Vagina (tissue), 2 donors: ENCODE data around the gene FAM241A. TPM values are rescaled to one million over a fixed set of nuclear protein-coding genes. Genes with fewer than 3 reads are reported as not detected.

Experiments used
- DNase-seq, 2 donors: peaks; one replicate each; pipeline ENCODE4 v3.0.0-alpha.2; 2017; ENCODE audit errors: extremely low spot score in 2 of 2
- H3K27ac ChIP-seq: fragments of 200-600 bp; sonication (generic); one replicate; pipeline ENCODE4 v1.5.1; 2019
- H3K27me3 ChIP-seq: fragments of 200-600 bp; sonication (generic); one replicate; pipeline ENCODE4 v1.5.1; 2019
- H3K36me3 ChIP-seq, 2 donors: fragments of 200-600 bp; sonication (generic); one replicate each; pipeline ENCODE4 v1.5.1; 2017 to 2019
- H3K4me1 ChIP-seq: fragments of 200-600 bp; sonication (generic); one replicate; pipeline ENCODE4 v1.5.1; 2019
- H3K4me3 ChIP-seq, 2 donors: fragments of 200-600 bp; sonication (generic); 1 replicate in 1 of 2; 2 replicates in 1 of 2; pipeline ENCODE4 v1.5.1; 2016 to 2019
- H3K9me3 ChIP-seq: fragments of 200-600 bp; sonication (generic); one replicate; pipeline ENCODE4 v1.5.1; 2019
- POLR2A ChIP-seq, 2 donors: fragments of 450-650 bp; IDR thresholded peaks; one replicate each; pipeline ENCODE4 v1.6.1; 2017; ENCODE audit warnings: antibody characterized with exemption in 2 of 2, mild to moderate bottlenecking in 2 of 2, moderate library complexity in 2 of 2
- POLR2AphosphoS5 ChIP-seq, 2 donors: sonication (generic); formaldehyde crosslinking; IDR thresholded peaks; one replicate each; pipeline ENCODE4 v1.9.0; 2017; ENCODE audit warnings: antibody characterized with exemption in 2 of 2, mild to moderate bottlenecking in 2 of 2, low read depth in 1 of 2; ENCODE audit not compliant: insufficient read depth in 1 of 2
- intact Hi-C: fragments of 100-400 bp; cut with DNase I; formaldehyde crosslinking; loops from one replicate; pipeline ENCODE4 v1.15.1; 2023
- total RNA-seq: library from RNA; depleted of rRNA; stranded (reverse); fragments of >200 nt; gene quantifications from one replicate; pipeline ENCODE4 v1.2.3, GENCODE V29; 2016
- TF ChIP-seq, protein P1 (sequence below), 3 experiments: fragments of 450-650 bp in 2 of 3; fragments of 200-600 bp in 1 of 3; sonication (generic) in 1 of 3; IDR thresholded peaks; one replicate each; pipeline ENCODE4 v1.5.1; 2017 to 2019; ENCODE audit warnings: antibody characterized with exemption in 3 of 3, mild to moderate bottlenecking in 2 of 3, moderate library complexity in 2 of 3

Gene FAM241A
- total RNA-seq, 1 donor from 2014 or later = 3.4 TPM

DNA sequence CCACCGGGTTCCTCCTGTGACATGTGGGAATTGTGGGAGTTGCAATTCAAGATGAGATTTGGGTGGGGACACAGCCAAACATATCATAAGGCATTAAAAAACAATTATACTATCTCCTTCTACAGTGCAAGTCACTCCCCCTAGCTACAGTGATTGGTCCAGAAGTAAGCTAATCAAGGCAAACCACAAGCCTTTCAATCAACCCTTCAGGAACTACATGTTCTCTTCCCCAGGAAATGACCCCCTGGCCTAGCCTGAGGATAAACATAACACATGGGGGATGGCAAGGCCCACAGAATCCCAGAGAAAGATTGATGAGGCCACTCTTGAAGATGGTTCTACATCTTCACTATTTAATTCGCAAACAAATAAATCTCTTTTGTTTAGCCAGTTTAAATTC is 25.2 kb upstream of the FAM241A start:
- Histone ChIP-seq H3K9me3 (no peaks in the 10 kb centered on the region), H3K4me3 (no peak overlapping the region), H3K27ac (no peak overlapping the region), H3K4me1 (no peaks in the 10 kb centered on the region), H3K27me3 (no peaks in the 10 kb centered on the region), H3K36me3 (no peaks in the 10 kb centered on the region)
- no peak for TF ChIP-seq POLR2AphosphoS5 (IDR thresholded peaks at IDR 0.05; ENCODE audit: insufficient read depth in 1 of 2, low read depth in 1 of 2)
- TF ChIP-seq, protein P1, sequence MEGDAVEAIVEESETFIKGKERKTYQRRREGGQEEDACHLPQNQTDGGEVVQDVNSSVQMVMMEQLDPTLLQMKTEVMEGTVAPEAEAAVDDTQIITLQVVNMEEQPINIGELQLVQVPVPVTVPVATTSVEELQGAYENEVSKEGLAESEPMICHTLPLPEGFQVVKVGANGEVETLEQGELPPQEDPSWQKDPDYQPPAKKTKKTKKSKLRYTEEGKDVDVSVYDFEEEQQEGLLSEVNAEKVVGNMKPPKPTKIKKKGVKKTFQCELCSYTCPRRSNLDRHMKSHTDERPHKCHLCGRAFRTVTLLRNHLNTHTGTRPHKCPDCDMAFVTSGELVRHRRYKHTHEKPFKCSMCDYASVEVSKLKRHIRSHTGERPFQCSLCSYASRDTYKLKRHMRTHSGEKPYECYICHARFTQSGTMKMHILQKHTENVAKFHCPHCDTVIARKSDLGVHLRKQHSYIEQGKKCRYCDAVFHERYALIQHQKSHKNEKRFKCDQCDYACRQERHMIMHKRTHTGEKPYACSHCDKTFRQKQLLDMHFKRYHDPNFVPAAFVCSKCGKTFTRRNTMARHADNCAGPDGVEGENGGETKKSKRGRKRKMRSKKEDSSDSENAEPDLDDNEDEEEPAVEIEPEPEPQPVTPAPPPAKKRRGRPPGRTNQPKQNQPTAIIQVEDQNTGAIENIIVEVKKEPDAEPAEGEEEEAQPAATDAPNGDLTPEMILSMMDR (IDR thresholded peaks at IDR 0.05) = no peak
- no peak for TF ChIP-seq POLR2A (IDR thresholded peaks at IDR 0.05)
- intact Hi-C loops = no loop called here
- DNase-seq = no peak

DNA sequence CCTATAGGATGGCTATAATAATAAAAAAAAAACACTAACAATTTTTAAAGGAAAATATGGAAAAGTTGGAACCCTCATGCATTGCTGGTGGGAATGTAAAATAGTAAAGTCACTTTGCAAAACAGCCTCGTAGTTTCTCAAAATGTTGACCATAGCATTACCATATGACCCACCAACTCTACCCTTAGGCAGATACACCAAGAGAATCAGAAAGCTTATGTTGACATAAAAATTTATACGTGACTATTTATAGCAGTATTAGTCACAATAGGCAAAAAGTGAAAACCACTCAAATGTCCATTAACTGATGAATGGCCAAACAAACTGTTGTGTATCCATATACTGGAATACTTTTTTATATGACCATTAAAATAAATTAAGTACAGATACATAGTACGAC is 19.8 kb upstream of the FAM241A start:
- intact Hi-C loops = no loop called here
- H3K27ac ChIP-seq = no peak overlapping the region
- no peak overlapping the region for H3K4me3 ChIP-seq
- no peaks in the 10 kb centered on the region for H3K27me3 ChIP-seq
- no peaks in the 10 kb centered on the region for H3K9me3 ChIP-seq
- TF ChIP-seq, protein P1 (IDR thresholded peaks at IDR 0.05) = no peak
- TF ChIP-seq POLR2AphosphoS5 (IDR thresholded peaks at IDR 0.05; ENCODE audit: insufficient read depth in 1 of 2, low read depth in 1 of 2) = no peak
- TF ChIP-seq POLR2A (IDR thresholded peaks at IDR 0.05) = no peak
- DNase-seq = no peak
- H3K4me1 ChIP-seq = no peaks in the 10 kb centered on the region
- no peaks in the 10 kb centered on the region for H3K36me3 ChIP-seq

DNA sequence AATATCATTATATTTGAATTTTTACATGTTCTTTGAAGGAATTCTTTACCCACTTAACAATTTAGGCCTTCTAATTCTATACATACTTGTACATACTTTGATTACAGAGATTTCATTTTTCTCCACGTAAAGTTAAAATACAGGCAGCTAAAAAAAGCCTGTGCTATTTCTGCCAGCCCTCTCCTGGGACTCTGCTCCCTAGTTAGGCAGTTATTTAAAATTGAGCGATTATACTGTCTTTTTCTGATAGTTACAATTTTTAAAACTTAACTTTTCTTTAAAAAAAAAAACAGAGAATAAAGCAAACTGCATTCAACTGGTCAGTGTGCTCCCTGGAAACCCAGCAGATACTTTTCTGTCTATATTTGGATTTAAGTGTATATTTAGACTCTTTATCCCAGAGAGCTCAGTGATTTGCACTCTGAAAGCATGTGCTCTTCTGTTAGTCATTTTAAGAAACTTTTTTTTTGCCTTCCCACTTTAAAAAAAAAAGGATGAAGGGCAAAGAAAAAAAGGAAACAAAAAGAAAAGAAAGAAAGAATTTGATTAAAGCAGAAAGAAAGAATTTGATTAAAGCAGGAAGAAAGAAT is 18.1 kb upstream of the FAM241A start:
- no peaks in the 10 kb centered on the region for H3K36me3 ChIP-seq
- peak overlapping the region; percentile 27 for H3K27ac ChIP-seq
- intact Hi-C loops = no loop called here
- H3K27me3 ChIP-seq = no peaks in the 10 kb centered on the region
- H3K9me3 ChIP-seq = no peaks in the 10 kb centered on the region
- H3K4me3 ChIP-seq = no peak overlapping the region
- no peaks in the 10 kb centered on the region for H3K4me1 ChIP-seq
- DNase-seq = no peak
- no peak for TF ChIP-seq POLR2AphosphoS5 (IDR thresholded peaks at IDR 0.05; ENCODE audit: insufficient read depth in 1 of 2, low read depth in 1 of 2)
- no peak for TF ChIP-seq POLR2A (IDR thresholded peaks at IDR 0.05)
- TF ChIP-seq, protein P1 (IDR thresholded peaks at IDR 0.05) = no peak

DNA sequence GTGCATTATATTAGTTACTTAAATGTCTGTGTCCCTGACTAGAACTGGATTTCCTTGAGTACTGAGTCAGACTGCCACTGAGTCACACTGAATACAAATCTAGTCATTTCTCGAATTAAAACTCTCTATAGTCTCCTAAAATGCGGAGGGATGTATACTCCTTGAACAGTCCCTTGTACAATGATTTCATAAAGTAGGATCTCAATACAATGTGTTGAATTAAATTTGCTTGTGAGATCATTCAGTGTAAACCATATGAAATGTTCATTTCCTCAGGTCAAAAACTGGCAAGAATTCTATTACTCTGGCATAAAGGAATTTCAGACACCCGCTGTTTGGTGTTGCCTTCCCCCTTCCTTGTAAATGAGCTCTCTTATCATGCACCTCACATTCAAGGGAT is 17.5 kb upstream of the FAM241A start:
- intact Hi-C loops = no loop called here
- no peaks in the 10 kb centered on the region for H3K4me1 ChIP-seq
- no peaks in the 10 kb centered on the region for H3K9me3 ChIP-seq
- H3K27me3 ChIP-seq = no peaks in the 10 kb centered on the region
- H3K36me3 ChIP-seq = no peaks in the 10 kb centered on the region
- no peak overlapping the region for H3K4me3 ChIP-seq
- peak overlapping the region; percentile 27 for H3K27ac ChIP-seq
- DNase-seq = no peak
- TF ChIP-seq, protein P1 (IDR thresholded peaks at IDR 0.05) = no peak

DNA sequence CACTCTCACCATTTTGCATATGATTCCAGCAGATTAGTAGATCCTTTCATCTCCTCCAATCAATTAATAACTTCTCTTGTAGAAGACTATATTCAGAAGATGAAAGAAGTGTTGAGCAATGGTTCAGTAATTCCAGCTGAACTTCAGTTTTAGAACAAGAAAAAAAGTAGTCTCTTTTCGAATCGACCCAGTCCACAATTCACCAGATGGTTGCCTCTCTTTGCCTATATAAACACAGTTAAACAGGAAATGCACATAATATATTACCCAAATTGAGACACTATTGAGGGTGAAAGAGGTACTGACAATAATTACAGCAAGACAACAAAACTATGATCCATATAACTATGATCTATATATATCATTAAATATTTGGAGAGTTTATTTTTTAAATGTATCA is 16.8 kb upstream of the FAM241A start:
- no peak for DNase-seq
- H3K4me3 ChIP-seq = no peak overlapping the region
- TF ChIP-seq POLR2AphosphoS5 (IDR thresholded peaks at IDR 0.05; ENCODE audit: insufficient read depth in 1 of 2, low read depth in 1 of 2) = no peak
- no peak for TF ChIP-seq POLR2A (IDR thresholded peaks at IDR 0.05)
- TF ChIP-seq, protein P1 (IDR thresholded peaks at IDR 0.05) = no peak
- H3K27ac ChIP-seq = no peak overlapping the region
- H3K4me1 ChIP-seq = no peaks in the 10 kb centered on the region
- intact Hi-C loops = no loop called here
- H3K9me3 ChIP-seq = no peaks in the 10 kb centered on the region
- no peaks in the 10 kb centered on the region for H3K36me3 ChIP-seq
- no peaks in the 10 kb centered on the region for H3K27me3 ChIP-seq
